CMK (cell line): ENCODE data around the gene YIF1A.
"Not testable (repeated sequence)": the region's sequence is repeated elsewhere in the genome, so short reads cannot be mapped to it uniquely, and the experiment has no call there.

Experiments
- DNase-seq: peaks from one replicate; pipeline ENCODE4 v3.0.0-alpha.2; 2010; ENCODE audit warnings: low read depth

YIF1A gene

GRCh38 chr11:66311965-66312548, 23.1 kb upstream of the YIF1A start:
- DNase-seq, result peak; percentile 85

DNA sequence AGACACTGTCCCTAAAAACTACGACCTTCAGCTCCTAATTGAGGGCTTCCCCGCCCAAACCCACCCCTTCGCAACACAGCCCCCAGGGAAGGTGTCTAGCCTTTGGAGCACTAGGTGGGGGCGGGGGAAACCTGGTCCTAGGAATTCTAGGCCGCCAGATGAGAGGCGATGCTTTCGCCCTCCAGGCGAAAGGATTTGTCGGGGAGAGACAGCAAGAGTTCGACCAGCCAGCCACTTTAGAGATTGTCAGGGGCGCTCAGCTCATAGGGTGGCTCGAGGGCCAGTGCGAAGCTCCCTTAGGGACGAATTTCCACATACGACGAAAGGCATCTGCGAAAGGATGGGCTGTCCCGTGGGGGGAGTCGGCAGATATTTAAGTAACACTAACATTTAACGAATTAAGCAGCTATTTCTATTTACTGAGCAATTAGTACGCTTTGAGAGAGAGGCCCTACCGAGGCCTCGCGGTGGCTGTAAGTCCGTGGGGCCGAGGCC, 22.6 kb upstream of the YIF1A start:
- DNase-seq, result no peak

GRCh38 chr11:66310803-66311440, 22.0 kb upstream of the YIF1A start:
- DNase-seq, result not testable (repeated sequence)

DNA sequence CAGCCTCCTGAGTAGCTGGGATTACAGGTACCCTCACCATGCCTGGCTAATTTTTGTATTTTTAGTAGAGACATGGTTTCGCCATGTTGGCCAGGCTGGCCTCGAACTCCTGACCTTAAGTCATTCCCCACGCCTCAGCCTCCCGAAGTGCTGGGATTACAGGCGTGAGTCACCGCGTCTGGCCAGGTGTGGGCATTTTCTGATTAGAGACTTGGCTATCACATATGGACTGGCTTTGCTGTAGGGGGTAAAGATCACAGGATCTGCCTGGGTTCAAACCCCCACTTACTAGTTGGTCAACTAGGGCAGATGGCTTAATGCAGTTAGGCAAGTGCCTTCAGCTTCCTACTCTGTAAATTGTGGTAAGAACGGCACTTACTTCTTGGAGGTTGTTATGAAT, 21.4 kb upstream of the YIF1A start:
- DNase-seq, result no peak

- DNase-seq, result no peak
Measured at GRCh38 chr11:66309475-66309874, 20.5 kb upstream of the YIF1A start.

DNA sequence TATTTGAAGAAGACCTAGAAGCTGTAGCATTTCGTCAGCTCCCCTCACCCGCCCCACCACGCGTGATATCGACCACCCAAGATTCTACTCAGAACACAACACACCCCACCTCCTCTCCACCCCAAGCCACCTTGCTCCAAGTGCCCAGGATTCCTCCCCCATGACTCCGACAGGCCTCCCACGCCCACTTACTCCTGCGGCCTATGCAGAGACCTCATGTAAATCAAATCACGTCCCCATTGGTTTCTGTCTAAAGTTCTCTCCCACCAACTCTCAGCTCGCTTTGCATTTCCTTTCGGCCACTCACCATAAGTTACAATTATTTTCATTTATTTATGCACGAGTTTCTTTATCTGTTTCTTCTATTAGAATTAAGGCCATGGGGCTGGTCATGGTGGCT, 13.7 kb upstream of the YIF1A start:
- DNase-seq, result no peak

DNA sequence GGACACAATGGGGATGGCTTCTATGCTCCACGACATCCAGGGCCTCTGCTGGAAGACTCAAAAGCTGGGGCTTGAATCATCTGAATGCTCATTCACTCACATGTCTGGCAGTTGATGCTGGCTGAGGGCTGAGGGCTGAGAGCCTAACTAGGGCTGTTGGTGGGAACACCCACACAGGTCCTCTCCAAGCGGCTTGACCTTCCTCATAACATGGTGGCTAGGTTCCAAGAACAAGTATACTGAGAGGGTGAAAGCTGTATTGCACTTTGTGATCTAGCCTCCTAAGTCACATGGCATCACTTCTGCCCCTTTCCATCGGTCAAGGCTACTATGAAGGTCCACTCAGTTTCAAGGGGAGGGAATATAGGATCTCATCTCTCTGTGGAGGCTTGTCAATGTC, 10.2 kb upstream of the YIF1A start:
- DNase-seq, result no peak

DNA sequence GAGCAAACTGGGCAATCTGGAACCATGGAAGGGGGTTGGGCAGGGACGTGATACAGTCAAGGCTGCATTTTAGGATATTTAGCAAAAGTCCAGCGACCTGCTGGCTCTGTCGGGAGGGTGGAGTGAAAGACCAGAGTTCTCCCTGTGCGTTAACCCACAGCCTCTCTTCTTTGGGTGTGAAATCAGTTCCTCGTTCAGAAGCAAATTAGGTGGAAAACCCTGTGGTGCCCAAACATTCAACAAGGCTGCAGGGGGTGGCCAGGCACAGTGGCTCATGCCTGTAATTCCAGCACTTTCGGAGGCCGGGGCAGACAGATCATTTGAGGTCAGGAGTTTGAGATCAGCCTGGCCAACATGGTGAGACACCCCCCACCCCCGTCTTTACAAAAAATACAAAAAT, 8.7 kb upstream of the YIF1A start:
- DNase-seq, result no peak

GRCh38 chr11:66294626-66295620, 6.0 kb upstream of the YIF1A start:
- no peak for DNase-seq

DNA sequence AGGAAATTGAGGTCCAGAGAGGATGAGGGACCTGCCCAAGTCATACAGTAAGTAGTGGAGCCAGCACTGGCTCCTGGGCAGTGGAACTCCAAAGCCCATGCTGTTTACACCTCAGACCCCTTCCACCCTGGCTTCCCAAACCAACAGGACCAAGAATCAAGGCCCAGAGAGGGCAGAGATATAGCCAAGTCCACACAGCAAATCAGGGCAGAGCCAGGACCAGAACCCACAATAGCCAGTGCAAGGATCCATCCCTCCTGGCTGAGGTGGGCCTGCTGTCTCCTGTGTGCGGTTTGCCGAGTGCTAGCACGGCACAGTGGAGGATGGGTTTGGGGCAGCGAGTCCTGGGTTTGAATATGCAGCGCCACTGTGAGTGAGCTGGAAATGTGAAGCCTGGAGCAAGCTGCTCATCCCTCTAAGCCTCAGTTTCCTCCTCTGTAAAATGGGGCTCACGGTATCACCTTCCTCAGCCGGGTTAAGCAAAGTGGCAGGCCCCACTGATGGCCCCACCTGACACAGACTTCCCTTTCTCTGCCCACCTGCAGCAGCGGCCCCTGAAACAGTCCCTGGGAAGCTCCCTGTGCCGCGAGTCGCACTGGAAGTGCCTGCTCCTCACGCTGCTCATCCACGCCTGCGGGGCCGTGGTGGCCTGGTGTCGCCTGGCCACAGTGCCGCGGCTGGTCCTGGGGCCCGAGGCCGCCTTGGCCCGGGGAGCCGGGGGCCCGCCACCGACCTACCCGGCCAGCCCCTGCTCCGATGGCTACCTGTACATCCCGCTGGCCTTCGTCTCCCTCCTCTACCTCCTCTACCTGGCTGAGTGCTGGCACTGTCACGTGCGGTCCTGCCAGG, 5.1 kb upstream of the YIF1A start:
- DNase-seq, result no peak

DNA sequence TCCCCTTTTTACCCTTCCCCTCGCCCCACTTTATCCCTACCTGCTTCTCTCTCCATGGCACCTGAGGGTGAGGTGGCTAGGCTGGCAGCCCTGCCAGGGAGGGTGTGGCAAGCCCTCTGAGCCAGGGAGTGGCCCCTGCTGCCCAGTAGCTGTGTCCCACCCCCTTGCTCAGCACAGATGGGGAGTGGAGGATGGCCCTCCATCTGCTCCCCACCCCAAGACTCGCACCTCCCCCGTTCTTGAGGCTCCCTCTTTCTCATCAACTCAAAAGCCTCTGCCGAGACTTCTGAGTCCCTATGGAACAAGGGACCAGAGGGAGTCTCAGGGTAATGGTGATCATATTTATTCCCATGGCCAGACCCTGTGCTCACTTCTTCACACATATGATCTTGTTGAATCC, 4.4 kb upstream of the YIF1A start:
- DNase-seq, result no peak

GRCh38 chr11:66292543-66293332, 3.8 kb upstream of the YIF1A start:
- DNase-seq, result no peak

DNA sequence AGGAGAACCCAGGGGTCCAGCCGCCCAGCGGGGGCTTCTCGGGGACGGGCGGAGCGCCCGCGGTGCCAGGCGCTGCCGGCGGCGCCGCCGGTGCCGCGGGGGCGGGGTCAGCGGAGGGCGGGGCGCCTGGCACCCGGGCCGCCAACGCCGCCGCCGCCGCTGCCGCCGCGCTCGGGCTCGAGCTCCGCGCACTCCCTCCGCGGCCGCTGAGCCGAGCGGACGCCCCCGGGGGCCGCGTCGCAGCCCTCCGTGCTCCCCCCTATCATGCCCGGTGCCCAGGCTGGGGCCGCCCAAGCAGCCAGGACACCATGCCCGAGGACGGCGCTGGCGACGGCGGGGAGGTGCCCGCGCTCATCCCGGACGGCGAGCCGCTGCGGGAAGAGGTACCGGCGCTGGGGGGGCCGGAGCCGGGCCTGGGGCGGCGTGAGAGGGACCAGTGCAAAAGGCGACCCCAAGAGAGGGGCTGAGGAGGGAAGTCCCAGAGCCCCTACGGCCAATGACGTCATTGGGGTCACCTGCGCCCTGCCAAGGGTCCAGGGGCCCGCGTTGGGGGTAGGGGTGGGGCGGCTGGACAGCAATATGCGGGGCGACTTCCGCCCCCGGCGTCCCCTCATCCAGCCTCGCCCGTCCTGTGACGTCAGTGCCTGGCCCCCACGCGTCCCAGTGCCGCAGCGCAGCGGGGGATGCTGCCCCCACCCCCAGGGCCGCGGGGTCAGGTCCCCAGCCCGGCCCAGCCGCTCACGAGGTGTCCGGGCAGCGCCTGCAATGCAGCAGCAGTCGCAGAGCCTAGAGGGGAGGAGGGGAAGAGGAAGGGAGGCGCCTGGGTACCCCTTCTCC, 3.0 kb upstream of the YIF1A start, which contains the start of gene TMEM151A:
TSS of gene TMEM151A (plus strand) at position 189 of the 837 bp plus-strand sequence. CDS start at position 309, 120 bp downstream.
- DNase-seq, result no peak

GRCh38 chr11:66291303-66291705, 2.4 kb upstream of the YIF1A start:
- DNase-seq, result no peak

DNA sequence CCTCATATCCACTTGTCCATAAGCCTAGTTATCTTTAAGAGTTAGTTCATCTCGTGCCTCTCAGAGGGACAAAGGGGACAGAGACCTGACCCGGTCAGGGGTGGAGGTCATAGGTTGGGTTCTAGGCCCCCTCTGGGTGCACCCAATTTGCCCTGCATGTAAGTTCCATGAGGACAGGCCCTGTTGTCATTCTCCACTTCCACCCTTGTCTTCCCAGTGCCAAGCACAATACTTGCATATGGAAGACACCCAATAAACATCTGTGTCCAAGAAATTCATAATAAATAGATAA, 1.3 kb upstream of the YIF1A start:
- no peak for DNase-seq

DNA sequence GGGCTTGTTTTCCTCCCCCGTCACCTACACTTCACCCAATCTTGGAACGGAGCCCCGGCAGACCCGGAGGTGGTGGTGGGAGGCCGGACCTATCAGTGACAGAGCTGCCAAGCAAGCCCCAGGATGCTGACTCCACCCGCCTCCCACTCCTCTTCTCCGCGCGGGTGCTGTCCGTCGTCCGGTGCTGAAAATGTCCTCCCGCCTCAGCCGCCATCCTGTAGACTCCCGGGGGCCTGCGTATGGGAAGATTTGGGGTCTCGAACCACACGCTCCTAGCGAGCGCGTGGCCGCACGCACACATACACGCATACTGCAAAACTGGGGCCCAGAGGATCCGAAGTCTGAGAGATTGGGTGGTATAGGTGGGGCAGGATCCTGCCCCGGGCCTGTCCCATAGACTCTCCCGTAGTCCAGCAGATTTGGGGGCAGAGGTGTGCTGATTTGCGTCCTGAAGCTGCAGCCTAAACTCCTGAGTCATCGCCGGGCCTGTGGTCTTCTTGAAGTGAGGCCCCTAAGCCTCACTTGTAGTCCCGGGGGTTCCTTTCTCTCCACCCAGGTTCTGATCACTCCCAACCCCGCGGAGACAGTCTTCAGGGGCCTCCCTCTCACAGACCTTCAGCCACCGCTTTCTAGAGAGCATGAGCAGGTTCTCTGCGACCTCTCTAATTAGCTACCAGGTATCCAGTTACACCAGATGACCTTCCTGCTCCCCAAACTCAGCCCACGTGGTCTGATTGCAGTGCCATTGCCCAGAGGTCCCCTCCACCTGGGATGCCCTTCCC, 796 bp upstream of the YIF1A start:
- DNase-seq, result no peak

GRCh38 chr11:66287889-66288670, 863 bp downstream of the YIF1A start:
- no peak for DNase-seq

DNA sequence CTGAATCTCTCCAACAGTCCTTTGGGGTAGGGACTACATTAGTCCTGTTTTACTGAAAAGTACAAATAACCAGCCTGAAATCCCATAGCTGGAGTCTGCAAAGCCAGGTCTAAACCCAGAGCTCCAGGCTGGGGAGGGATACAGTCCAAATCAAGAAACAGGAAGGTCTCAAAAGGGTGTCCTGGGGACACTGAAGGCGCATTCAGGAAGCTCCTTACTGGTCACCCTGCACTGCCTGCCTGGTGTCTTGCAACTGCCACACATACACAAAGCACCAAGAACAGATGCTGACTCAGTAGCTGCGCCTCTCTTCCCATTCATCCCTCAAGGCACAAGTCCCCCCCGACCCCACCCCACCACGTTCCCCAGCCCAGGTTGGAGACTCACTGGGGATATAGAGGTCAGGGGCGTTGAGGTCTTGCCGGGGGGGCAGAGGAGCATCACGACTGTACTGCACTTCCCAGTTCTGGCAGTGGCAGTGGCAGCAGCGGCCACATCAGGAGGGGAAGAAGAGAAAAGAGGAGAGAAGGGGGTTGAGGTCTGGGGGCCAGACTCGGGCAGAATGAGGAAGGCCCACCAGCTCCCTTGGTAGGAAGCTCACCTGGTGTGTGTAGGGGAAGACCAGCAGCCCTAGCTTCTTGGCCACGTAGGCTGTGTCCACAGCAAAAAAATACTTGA, 1.6 kb downstream of the YIF1A start:
- no peak for DNase-seq
